ENCODE data around the gene FHIT.

DNA sequence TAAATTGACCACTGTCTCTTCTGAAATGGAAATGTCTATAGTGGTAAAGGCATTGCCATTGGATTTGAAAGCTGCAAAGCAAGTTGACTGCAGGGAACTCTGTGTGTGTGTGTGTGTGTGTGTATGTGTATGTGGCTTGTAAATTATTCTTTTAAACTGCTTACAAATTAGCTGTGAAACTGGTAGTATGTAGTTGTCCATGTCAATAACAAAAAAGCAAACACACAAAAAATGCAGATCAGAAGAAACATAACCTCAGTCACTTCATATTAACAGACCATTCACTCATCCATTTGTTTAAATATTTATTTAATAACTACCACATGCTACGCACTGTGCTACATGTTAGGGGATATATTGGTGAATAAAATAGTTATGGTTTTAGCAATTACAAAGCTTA, 837.7 kb downstream of the FHIT start:
- TF ChIP-seq, protein P1, sequence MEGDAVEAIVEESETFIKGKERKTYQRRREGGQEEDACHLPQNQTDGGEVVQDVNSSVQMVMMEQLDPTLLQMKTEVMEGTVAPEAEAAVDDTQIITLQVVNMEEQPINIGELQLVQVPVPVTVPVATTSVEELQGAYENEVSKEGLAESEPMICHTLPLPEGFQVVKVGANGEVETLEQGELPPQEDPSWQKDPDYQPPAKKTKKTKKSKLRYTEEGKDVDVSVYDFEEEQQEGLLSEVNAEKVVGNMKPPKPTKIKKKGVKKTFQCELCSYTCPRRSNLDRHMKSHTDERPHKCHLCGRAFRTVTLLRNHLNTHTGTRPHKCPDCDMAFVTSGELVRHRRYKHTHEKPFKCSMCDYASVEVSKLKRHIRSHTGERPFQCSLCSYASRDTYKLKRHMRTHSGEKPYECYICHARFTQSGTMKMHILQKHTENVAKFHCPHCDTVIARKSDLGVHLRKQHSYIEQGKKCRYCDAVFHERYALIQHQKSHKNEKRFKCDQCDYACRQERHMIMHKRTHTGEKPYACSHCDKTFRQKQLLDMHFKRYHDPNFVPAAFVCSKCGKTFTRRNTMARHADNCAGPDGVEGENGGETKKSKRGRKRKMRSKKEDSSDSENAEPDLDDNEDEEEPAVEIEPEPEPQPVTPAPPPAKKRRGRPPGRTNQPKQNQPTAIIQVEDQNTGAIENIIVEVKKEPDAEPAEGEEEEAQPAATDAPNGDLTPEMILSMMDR (IDR thresholded peaks at IDR 0.05): no peak
- TF ChIP-seq EZH2phosphoT487 (IDR thresholded peaks at IDR 0.05): no peak

All from neural progenitor cell (in vitro differentiated cells).